ENCODE data around the gene ITSN1. TPM values are rescaled to one million over a fixed set of nuclear protein-coding genes. Genes with fewer than 3 reads are reported as not detected.

ITSN1 gene
- total and polyA plus RNA-seq, 2 experiments from 2014 or later: 77.9 to 95.7 TPM

DNA sequence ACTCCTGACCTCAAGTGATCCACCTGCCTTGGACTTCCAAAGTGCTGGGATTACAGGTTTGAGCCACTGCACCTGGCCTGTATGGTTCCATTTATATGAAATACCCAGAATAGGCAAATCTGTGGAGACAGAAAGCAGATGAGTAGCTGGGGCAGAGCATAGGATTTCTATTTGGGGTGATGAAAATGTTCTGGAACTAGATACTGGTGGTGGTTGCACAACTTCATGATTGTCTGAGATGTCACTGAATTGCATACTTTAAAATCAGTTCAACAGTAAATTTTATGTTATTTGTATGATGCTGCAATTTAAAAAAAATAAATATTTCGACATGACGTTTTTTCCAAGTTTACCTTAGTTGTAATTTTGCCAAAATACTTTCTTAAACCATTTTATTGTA is 23.9 kb downstream of the ITSN1 start:
- ATAC-seq (no peak), DNase-seq (ENCODE audit: low spot score) (no peak)
- no peaks in the 10 kb centered on the region for H3F3A ChIP-seq (replicated peaks; ENCODE audit: low read depth)
- H2AFZ ChIP-seq: no peak overlapping the region
- no peaks in the 10 kb centered on the region for H3K27me3 ChIP-seq (ENCODE audit: insufficient read depth)
- Mint-ChIP-seq H3K4me1 (peaks cover 25% of the 10 kb centered on the region), H3K36me3 (ENCODE audit: low read depth) (no peaks in the 10 kb centered on the region), H3K9me3 (no peaks in the 10 kb centered on the region), H3K27ac (no peak overlapping the region), H3K4me3 (no peak overlapping the region), H3K27me3 (ENCODE audit: insufficient read depth, low read depth, poor library complexity) (peaks cover 1% of the 10 kb centered on the region)
- peaks cover 100% of the 10 kb centered on the region for H3K79me2 ChIP-seq (replicated peaks; ENCODE audit: insufficient read depth)
- no peaks in the 10 kb centered on the region for H3K36me3 ChIP-seq (ENCODE audit: insufficient read depth)
- no peak overlapping the region for H3K27ac ChIP-seq (ENCODE audit: low read depth)
- H3K4me2 ChIP-seq: no peak overlapping the region
- TF ChIP-seq EZH2phosphoT487 (IDR thresholded peaks at IDR 0.05; ENCODE audit: unreplicated experiment): no peak
- TF ChIP-seq EZH2 (IDR thresholded peaks at IDR 0.05; ENCODE audit: low read depth, unreplicated experiment): no peak
- TF ChIP-seq ZNF331 (CRISPR knock-in tag; IDR thresholded peaks at IDR 0.05; ENCODE audit: low read depth): no peak
- no peaks in the 10 kb centered on the region for H3K9me2 ChIP-seq (ENCODE audit: insufficient read depth)
- no peak overlapping the region for H3K4me3 ChIP-seq
- 0 out of 2 replicates have a peak, but pooled peaks cover 5% of the 10 kb centered on the region for H3K4me1 ChIP-seq (ENCODE audit: insufficient read depth)
- H4K20me1 ChIP-seq (replicated peaks; ENCODE audit: insufficient read depth): peaks cover 48% of the 10 kb centered on the region

DNA sequence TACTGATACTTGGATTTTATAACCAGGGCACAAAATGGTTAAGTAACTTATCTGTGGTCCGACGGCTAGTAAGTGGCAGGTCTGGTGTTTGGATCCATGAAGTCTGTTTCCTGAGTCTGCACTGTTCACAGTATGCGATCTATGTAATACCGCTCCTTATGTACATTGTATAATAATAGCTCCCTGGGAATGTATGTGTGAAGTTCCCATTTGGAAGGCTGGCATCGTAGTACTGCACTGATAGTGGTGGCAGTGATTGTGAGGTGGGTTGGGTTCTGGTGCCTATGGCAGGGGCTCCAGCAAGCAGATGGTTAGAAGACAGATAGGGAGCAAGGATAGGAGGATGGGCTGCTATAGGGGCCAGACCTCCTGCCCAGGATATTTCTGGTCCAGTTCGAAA is 25.3 kb downstream of the ITSN1 start:
- H3K27ac Mint-ChIP-seq: no peak overlapping the region
- H3K4me3 Mint-ChIP-seq: no peak overlapping the region
- Histone ChIP-seq H3K27ac (ENCODE audit: low read depth) (no peak overlapping the region), H3K79me2 (replicated peaks; ENCODE audit: insufficient read depth) (peaks cover 100% of the 10 kb centered on the region), H3K9me2 (ENCODE audit: insufficient read depth) (no peaks in the 10 kb centered on the region), H3K27me3 (ENCODE audit: insufficient read depth) (no peaks in the 10 kb centered on the region), H3K4me2 (no peak overlapping the region), H3K4me3 (no peak overlapping the region), H3K36me3 (ENCODE audit: insufficient read depth) (no peaks in the 10 kb centered on the region), H3F3A (replicated peaks; ENCODE audit: low read depth) (no peaks in the 10 kb centered on the region), H3K4me1 (ENCODE audit: insufficient read depth) (0 out of 2 replicates have a peak, but pooled peaks cover 5% of the 10 kb centered on the region), H2AFZ (no peak overlapping the region), H4K20me1 (replicated peaks; ENCODE audit: insufficient read depth) (peaks cover 45% of the 10 kb centered on the region)
- DNase-seq (ENCODE audit: low spot score): no peak
- peaks cover 25% of the 10 kb centered on the region for H3K4me1 Mint-ChIP-seq
- no peak for ATAC-seq
- peaks cover 1% of the 10 kb centered on the region for H3K27me3 Mint-ChIP-seq (ENCODE audit: insufficient read depth, low read depth, poor library complexity)
- H3K36me3 Mint-ChIP-seq (ENCODE audit: low read depth): no peaks in the 10 kb centered on the region
- no peaks in the 10 kb centered on the region for H3K9me3 Mint-ChIP-seq
- TF ChIP-seq, protein P1, sequence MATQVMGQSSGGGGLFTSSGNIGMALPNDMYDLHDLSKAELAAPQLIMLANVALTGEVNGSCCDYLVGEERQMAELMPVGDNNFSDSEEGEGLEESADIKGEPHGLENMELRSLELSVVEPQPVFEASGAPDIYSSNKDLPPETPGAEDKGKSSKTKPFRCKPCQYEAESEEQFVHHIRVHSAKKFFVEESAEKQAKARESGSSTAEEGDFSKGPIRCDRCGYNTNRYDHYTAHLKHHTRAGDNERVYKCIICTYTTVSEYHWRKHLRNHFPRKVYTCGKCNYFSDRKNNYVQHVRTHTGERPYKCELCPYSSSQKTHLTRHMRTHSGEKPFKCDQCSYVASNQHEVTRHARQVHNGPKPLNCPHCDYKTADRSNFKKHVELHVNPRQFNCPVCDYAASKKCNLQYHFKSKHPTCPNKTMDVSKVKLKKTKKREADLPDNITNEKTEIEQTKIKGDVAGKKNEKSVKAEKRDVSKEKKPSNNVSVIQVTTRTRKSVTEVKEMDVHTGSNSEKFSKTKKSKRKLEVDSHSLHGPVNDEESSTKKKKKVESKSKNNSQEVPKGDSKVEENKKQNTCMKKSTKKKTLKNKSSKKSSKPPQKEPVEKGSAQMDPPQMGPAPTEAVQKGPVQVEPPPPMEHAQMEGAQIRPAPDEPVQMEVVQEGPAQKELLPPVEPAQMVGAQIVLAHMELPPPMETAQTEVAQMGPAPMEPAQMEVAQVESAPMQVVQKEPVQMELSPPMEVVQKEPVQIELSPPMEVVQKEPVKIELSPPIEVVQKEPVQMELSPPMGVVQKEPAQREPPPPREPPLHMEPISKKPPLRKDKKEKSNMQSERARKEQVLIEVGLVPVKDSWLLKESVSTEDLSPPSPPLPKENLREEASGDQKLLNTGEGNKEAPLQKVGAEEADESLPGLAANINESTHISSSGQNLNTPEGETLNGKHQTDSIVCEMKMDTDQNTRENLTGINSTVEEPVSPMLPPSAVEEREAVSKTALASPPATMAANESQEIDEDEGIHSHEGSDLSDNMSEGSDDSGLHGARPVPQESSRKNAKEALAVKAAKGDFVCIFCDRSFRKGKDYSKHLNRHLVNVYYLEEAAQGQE (IDR thresholded peaks at IDR 0.05; ENCODE audit: unreplicated experiment): no peak
- no peak for TF ChIP-seq STAT1 (IDR thresholded peaks at IDR 0.05; ENCODE audit: unreplicated experiment)
- TF ChIP-seq ZNF114 (CRISPR knock-in tag; IDR thresholded peaks at IDR 0.05): no peak
- TF ChIP-seq, protein P2, sequence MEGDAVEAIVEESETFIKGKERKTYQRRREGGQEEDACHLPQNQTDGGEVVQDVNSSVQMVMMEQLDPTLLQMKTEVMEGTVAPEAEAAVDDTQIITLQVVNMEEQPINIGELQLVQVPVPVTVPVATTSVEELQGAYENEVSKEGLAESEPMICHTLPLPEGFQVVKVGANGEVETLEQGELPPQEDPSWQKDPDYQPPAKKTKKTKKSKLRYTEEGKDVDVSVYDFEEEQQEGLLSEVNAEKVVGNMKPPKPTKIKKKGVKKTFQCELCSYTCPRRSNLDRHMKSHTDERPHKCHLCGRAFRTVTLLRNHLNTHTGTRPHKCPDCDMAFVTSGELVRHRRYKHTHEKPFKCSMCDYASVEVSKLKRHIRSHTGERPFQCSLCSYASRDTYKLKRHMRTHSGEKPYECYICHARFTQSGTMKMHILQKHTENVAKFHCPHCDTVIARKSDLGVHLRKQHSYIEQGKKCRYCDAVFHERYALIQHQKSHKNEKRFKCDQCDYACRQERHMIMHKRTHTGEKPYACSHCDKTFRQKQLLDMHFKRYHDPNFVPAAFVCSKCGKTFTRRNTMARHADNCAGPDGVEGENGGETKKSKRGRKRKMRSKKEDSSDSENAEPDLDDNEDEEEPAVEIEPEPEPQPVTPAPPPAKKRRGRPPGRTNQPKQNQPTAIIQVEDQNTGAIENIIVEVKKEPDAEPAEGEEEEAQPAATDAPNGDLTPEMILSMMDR (conservative IDR thresholded peaks at IDR 0.05; ENCODE audit: low read depth in 2 of 2): no peak
- TF ChIP-seq EZH2 (IDR thresholded peaks at IDR 0.05; ENCODE audit: low read depth, unreplicated experiment): no peak
- TF ChIP-seq, protein P3, sequence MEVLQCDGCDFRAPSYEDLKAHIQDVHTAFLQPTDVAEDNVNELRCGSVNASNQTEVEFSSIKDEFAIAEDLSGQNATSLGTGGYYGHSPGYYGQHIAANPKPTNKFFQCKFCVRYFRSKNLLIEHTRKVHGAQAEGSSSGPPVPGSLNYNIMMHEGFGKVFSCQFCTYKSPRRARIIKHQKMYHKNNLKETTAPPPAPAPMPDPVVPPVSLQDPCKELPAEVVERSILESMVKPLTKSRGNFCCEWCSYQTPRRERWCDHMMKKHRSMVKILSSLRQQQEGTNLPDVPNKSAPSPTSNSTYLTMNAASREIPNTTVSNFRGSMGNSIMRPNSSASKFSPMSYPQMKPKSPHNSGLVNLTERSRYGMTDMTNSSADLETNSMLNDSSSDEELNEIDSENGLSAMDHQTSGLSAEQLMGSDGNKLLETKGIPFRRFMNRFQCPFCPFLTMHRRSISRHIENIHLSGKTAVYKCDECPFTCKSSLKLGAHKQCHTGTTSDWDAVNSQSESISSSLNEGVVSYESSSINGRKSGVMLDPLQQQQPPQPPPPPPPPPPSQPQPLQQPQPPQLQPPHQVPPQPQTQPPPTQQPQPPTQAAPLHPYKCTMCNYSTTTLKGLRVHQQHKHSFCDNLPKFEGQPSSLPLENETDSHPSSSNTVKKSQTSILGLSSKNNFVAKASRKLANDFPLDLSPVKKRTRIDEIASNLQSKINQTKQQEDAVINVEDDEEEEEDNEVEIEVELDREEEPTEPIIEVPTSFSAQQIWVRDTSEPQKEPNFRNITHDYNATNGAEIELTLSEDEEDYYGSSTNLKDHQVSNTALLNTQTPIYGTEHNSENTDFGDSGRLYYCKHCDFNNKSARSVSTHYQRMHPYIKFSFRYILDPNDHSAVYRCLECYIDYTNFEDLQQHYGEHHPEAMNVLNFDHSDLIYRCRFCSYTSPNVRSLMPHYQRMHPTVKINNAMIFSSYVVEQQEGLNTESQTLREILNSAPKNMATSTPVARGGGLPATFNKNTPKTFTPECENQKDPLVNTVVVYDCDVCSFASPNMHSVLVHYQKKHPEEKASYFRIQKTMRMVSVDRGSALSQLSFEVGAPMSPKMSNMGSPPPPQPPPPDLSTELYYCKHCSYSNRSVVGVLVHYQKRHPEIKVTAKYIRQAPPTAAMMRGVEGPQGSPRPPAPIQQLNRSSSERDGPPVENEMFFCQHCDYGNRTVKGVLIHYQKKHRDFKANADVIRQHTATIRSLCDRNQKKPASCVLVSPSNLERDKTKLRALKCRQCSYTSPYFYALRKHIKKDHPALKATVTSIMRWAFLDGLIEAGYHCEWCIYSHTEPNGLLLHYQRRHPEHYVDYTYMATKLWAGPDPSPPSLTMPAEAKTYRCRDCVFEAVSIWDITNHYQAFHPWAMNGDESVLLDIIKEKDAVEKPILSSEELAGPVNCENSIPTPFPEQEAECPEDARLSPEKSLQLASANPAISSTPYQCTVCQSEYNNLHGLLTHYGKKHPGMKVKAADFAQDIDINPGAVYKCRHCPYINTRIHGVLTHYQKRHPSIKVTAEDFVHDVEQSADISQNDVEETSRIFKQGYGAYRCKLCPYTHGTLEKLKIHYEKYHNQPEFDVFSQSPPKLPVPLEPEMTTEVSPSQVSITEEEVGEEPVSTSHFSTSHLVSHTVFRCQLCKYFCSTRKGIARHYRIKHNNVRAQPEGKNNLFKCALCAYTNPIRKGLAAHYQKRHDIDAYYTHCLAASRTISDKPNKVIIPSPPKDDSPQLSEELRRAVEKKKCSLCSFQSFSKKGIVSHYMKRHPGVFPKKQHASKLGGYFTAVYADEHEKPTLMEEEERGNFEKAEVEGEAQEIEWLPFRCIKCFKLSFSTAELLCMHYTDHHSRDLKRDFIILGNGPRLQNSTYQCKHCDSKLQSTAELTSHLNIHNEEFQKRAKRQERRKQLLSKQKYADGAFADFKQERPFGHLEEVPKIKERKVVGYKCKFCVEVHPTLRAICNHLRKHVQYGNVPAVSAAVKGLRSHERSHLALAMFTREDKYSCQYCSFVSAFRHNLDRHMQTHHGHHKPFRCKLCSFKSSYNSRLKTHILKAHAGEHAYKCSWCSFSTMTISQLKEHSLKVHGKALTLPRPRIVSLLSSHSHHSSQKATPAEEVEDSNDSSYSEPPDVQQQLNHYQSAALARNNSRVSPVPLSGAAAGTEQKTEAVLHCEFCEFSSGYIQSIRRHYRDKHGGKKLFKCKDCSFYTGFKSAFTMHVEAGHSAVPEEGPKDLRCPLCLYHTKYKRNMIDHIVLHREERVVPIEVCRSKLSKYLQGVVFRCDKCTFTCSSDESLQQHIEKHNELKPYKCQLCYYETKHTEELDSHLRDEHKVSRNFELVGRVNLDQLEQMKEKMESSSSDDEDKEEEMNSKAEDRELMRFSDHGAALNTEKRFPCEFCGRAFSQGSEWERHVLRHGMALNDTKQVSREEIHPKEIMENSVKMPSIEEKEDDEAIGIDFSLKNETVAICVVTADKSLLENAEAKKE (CRISPR knock-in tag; IDR thresholded peaks at IDR 0.05): no peak
- TF ChIP-seq CREB1 (CRISPR knock-in tag; IDR thresholded peaks at IDR 0.05; ENCODE audit: low read depth): no peak
